Right ventricle myocardium inferior (tissue), 1 donor: ENCODE measurements around the gene TOR2A. TPM values are rescaled to one million over a fixed set of nuclear protein-coding genes. Genes with fewer than 3 reads are reported as not detected.
"Not testable (repeated sequence)": the region's sequence is repeated elsewhere in the genome, so short reads cannot be mapped to it uniquely, and the experiment has no call there.

Experiments used
- ATAC-seq: fragments of 200-7000 bp; cut with Tn5 transposase; one replicate; pipeline ENCODE4 v1.9.1; 2020; ENCODE audit warnings: mild to moderate bottlenecking, moderate library complexity
- DNase-seq: peaks from one replicate; pipeline ENCODE4 v3.0.0; 2021; ENCODE audit errors: missing footprints
- intact Hi-C: fragments of 100-400 bp; cut with DNase I; formaldehyde crosslinking; loops from one replicate; pipeline ENCODE4 v1.11.0; 2022
- long read RNA-seq: library from polyadenylated mRNA; unstranded; transcript quantifications from one replicate; pipeline ENCODE4 v2.0.0, GENCODE V29; 2021
- total RNA-seq: library from RNA; stranded (reverse); fragmentation: NEBNext Ultra II Directional; extraction: Animal tissue kit (Norgen Biotek cat#: 25700); gene quantifications from one replicate; pipeline ENCODE4 v1.2.1, GENCODE V29; 2021
- donor health status: DM: no; HTN: yes; CAD: no; lungs with severe emphysema.

TOR2A gene
- total RNA-seq: 3.8 TPM
- long read RNA-seq, partial matches to known transcripts: 2 of 3 reads
- long read RNA-seq, other reads (novel, unspliced or antisense): 1 of 3 reads

DNA sequence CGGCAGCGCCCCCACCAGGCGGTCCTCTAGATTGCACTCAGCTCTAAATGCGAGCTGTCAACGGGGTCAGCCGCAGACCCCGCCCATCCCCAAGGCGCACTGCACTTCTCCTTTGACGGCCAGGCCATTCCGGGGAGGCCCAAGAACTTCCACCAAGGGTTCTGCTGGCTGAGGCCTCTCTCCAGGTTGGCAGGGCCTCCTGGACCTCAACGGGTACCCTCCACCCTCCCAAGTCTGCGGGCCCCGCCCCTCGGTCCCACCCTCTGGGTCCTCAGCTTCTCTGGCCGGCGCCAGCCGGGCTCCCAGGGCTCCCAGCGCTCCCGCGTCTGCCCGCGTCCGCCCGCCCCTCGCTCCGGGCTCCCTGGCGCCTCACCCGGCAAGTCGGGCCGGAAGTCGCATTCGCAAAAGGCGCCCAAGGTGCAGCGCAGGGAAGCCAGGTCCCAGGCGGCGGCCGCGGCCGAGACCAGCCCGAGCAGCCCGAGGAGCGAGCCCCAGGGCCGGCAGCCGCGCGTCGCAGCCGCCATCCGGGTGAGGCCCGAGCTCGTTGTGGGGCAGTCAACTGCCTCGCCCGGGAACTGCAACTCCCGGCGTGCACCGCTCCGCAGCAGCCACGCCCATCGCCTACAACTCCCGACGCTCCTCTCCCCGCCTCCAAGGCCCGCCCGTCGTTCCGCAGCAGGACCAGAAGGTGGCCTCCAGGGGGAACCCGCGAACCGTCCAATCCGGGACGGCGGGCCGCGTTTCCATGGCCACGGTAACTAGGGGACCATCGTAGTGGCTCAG, at the start of gene TOR2A:
Gene TOR2A, minus strand, starts transcription at position 548 of the 783 bp plus-strand sequence. Its CDS starts 24 bp downstream, at position 524.
- intact Hi-C loops: loop anchor here (1.0 to 2.0 kb wide), 4 partner anchors 50 to 186 kb away; no protein-coding TSS in a partner anchor
- ATAC-seq (peak; percentile 96), DNase-seq (peak; percentile 99)

DNA sequence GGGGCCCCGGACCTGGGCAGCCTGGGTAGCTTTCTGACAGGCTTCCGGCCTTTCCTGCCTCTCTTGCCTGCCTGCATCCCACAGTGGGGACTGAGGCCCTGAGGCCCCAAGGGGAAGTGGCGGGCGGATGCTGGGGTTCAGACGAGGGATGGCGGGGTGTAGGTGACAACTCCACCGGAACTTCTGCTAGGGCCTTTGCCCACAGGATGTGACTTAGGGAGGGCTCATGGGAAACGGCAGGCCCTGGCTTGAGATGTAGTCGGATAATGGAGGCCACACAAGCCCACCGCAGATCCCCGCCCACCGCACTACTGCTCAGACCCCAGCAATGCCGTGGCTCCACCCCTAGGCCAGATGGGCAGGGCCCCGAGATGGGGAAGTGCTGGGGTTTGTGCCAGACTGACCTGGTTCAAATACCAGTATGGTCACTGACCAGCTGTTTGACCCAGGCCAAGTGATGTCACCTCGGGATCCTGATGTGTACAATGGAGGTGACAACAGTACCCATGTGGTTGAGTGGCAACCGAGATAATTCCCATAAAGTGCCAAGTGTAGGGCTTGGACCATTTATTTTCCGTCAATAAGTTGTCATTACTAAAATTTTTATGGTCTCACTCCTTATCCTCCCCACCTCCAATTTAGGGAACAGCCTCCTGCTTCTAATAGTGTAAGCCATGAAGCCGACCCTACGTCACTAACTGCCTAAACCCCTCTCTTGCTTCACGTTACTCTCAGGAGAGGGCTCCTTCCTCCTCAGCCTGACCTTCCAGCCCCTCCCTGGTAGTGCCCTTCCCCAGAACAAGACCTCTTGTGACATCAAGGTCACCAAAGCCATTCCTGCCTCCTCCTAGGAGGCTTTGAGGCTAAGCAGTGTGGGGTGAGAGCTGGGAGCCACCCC, 48.3 kb upstream of the TOR2A start:
- intact Hi-C loops: loop anchor here (2.0 kb wide), 1 partner anchor 193 kb away; no protein-coding TSS in a partner anchor
- DNase-seq (peak; percentile 83), ATAC-seq (no peak)

DNA sequence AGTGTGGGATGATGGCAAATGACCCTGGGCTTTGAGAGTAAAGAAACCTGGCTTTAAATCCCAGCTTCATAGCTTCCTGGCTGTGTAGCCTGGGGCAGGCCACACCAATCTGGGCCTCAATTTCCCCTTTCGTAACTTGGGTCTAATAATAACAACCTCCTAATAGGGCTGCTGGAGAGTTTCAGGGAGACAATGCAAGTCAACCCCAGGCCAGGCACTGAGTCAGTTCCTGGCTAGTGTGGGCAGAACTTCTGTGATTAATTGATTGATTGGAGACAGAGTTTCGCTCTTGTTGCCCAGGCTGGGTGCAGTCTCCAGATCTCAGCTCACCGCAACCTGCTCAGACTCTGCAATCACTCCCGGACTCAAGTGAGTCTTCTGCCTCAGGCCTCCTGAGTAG, 46.7 kb upstream of the TOR2A start:
- intact Hi-C loops: no loop called here
- DNase-seq (no peak), ATAC-seq (no peak)

DNA sequence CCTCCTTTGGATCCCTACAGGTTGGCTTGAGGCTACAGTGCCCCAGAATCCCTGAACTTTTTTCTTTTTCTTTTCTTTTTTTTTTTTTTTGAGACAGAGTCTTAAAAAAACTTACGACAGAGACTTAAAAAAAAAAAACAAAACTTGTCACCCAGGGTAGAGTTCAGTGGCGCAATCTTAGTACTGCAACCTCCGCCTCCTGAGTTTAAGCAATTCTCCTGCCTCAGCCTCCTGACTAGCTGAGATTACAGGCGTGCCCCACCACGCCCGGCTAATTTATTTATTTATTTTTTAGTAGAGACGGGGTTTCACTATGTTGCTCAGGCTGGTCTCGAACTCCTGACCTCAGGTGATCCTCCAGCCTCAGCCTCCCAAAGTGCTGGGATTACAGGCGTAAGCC, 45.8 kb upstream of the TOR2A start:
- DNase-seq, intact Hi-C loops, ATAC-seq: not testable (repeated sequence)

DNA sequence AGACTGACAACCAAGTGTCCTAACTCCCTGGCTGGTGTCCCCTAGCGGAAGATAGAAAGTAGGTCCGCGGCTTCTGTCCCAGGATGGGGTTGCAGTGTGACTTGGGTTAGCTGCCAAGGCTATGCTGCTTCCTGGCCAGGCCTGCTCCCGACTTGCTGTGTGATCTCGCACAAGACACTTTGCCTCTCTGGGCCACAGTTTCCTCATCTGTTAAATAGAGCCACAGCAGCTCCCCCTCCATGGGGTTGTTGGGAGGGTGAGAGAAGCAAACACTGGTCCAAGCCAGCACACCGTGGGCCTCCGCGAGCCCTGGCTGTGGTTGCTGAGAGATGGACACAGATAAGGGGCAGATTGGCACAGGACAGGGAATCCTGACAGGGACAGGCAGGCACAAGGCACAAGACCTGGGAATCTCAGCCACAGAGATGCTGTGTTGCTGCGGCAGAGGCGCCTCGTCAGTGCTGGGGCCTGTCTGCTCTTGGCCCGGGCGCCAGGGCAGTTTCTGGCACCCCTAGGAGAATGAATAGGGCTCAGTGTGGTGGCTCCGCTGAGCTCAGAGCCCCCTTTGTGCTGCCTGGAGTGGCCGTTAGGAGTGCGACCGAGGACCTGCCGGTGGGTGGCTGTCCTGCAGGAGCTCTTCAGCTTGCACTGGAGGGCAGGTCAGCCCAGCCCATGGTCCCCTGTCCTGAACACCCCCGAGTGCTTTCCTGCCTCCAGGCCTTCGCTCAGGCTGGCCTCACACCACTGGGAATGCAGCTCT, 45.2 kb upstream of the TOR2A start:
- intact Hi-C loops: no loop called here
- ATAC-seq (no peak), DNase-seq (no peak)

DNA sequence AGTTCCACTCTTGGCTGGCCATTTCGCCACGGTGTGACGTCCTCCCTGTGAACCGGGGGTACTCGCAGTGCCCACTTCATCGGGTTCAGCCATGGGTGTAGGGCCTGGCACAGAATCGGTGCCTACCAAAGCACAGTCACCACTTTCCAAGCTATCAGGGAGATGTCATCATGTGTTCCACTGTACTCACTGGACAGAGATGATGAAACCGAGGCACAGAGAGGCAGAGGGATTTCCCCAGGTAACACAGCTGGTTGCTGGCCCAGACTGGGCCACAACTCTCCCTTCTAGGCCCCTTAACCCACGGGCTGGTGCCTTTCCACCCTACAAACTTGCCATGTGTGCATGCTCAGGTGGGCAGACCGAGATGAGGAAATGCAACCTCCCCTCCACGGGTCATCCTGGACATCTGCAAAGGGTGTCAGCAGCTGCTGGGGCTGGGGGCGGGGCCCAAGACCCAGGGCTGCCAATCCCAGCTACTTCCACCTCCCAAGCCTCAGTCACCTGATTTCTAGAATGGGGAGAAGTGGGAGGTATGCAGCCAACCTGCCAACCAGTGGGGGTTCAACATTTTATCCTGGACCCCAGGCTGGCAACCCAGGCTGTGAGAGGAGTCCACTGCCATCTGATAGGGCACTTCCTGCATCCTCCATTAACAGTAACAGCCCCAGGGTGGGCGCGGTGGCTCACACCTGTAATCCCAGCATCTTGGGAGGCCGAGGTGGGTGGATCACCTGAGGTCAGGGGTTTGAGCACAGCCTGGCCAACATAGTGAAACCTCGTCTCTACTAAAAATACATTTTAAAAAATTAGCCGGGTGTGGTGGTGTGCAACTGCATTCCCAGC, 44.3 kb upstream of the TOR2A start:
- intact Hi-C loops: no loop called here
- ATAC-seq (peak; percentile 20), DNase-seq (no peak)

DNA sequence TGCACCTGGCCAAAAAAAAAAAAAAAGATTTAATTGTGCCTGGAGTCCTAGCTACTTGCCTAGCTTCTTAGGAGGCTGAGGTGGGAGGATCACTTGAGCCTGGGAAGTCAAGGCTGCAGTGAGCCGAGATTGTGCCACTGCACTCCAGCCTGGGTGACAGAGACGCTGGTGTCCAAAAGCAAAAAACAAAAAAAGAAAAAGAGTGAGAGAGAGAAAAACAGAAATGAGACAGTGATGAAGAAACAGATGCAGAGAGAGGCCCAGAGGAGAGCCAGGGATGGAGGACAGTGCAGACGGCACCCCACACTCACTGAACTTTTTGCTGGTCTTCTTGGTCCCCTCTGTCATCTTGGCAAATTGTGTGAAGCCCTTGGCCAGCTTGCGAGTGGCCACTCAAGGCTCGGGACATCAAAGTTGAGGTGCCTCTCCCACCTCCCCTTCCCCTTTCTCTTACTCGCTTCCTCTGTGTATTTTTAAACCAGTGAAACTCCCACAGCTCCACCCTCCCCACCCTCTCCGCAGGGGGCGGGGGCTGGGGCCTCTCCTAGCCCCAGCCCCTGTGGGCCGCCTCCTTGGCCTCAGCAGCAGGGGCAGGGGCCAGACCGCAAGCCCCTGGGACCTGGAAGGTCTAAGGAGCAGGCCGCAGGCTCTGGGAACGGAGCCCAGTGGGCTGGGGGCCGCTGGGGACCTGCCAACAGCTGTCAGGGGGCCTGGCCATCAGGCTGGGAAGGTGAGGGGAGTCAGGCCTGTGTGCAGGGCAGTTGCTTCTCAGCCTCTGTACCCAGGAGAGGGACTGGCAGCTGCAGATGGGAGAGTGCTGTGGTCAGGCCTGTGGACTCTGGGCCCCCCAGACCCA, 43.4 kb upstream of the TOR2A start, which contains the start of gene SH2D3C:
Gene SH2D3C, minus strand, starts transcription at position 387 of the 856 bp plus-strand sequence. Its CDS starts 39 bp downstream, at position 348.
- DNase-seq: peak; percentile 85
- peak; percentile 64 for ATAC-seq
- intact Hi-C loops: no loop called here

DNA sequence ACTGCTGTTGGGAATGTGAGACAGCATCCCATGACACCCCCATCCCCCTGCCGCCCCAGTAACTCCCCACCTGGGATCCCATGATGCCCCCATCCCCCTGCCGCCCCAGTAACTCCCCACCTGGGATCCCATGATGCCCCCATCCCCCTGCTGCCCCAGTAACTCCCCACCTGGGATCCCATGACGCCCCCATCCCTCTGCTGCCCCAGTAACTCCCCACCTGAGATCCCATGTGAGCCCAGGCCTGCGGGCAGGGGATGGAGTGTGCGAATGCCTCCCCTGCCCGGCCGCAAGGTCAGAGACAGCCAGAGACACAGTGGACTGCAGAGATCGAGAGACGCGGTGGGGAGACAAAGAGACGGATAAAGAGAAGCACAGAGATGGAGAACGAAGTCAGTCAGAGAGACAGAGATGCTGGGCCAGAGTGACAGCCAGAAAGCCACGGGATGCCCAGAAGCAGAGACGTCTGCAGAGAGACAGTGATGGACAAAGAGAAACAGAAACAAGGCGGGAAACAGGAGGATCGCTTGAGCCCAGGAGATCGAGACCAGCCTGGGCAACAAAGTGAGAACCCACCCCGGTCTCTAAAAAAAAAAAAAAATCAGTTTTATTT, 42.4 kb upstream of the TOR2A start:
- ATAC-seq (no peak), DNase-seq (no peak)
- intact Hi-C loops: no loop called here

DNA sequence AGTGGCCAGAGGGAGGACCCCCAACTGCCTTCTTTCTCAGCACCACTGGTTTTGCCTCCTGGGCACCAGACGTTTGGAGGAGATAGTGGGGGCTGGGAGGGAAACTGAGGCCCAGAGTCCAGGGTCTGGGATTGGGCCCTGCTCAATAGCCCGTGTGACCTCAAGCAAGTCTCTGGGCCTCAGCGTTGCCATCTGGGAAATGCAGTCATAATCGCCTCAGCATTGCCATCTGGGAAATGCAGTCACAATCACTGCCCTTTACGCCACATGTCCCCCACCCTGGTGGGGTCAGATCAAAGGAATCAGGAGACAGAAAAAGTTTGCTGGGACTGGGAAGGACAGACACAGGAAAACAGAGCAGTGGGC, 41.8 kb upstream of the TOR2A start:
- DNase-seq (no peak), ATAC-seq (no peak)
- intact Hi-C loops: no loop called here

DNA sequence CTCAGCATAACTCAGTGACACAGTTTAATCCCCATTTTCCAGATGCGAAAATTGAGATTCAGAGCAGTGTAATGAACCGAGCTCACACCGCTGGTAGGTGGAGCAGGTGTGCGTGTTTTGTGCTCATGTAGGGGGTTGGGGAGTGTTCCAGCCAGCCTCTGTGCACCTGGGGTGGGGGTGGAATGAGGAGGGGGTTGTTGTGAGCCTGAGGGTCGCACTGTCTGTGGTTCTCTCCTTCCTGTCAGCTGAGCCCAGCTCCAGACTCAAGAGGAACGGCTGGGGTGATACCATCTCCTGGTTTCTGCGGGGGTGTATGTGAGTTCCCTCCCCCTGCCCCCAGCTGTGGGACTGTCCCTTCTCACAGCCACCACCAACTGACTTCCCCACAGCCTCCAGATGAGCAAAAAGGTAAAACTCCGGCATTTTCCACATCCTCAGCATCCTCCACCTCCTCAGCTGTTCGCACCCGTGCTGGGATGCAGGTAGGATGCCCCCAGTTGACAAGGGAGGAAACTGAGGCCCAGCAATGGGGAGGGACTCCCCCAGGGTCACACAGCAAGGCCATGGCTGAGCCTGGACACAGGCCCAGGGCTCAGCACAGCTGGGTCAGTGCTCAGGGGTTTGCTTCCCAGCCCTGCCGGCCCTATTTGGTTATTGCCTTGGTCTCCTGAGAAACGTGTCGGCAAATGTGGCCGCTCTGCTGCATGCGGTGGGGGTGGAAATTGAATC, 41.3 kb upstream of the TOR2A start:
- no peak for ATAC-seq

DNA sequence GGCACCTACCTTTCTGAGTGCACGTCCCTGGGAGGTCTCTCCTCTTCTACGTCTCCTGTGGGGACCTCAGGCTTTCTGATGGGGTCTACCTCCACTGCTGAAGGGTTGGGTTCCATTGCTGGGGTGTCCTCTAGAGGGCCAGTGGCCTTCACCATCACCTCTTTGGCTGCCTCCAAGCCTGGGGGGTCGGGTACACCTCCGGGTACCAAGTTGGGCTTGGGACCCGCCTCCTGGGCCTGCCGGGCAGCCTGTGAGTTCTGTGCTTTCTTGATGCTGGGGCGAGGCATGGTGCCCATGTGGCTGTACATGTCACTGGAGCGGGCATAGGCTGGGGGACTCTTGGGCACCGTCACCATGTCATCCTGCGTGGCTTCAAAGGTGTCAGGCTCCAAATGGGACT, 38.9 kb upstream of the TOR2A start:
- intact Hi-C loops: no loop called here
- DNase-seq: no peak
- no peak for ATAC-seq

More for the DNA sequence above, 41.3 kb upstream of the TOR2A start:
- no peak for DNase-seq
- intact Hi-C loops: no loop called here

DNA sequence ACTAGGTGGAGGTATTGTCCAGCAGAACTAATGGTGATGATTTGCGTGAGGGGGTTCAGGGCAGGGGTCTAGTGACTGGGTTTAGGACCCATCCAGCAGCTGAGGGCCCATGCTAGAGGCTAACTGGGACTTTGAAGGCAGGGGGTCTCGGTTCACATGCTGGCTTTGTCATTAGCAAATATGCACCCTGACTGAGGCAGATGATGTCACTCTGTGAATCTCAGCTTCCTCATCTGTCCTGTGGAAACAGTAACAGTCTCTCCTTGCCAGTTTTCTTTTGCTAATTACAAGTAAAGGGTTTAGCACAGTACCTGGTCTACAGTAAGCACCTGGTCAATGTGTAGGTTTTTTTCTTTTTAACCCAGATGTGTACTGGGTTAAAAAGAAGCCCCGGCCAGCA, 38.2 kb upstream of the TOR2A start:
- intact Hi-C loops: no loop called here
- DNase-seq (no peak), ATAC-seq (no peak)

DNA sequence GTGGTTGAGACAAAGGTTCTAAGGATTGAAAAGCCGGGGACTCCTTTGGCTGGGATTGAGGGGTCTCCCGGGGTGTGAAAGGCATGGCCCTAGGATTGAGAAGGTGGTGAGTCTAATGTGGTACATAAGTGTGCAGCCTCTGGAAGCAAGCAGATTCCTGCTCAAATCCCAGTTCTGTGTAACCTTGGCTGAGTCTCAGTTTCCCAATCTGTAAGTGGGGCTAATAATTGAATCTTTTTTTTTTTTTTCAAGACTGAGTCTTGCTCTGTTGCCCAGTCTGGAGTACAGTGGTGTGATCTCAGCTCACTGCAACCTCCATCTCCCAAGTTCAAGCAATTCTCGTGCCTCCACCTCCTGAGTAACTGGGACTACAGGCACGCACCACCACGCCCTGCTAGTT, 37.5 kb upstream of the TOR2A start:
- intact Hi-C loops: no loop called here
- DNase-seq (no peak), ATAC-seq (no peak)

DNA sequence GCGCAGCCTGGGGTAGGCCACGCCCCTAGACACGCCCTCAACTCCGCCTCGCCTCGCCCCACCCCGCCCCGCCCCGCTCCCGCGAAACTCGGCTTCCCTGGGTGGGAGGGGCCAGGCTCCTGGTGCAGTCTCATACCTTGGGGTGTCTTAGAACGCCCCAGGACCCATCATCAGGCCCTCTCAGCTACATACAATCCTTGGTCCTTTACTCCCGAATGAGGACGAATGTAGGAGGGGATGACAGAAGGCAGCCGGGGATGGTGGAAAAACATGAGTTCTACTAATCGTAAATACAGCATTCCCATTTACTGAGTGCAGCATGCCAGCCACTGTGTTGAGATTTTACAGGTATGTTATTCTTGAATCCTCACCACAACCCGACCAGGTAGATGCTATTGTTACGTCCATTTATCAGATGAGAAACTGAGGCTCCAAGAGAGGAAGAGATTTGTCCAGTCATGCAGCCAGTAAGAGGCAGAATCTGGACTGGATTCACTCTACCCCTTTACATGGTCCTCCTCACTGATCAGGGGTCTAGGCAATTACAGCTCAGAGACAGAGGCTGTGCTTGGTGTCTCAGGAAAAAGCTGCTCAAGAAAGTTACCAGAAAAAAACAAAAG, 36.6 kb upstream of the TOR2A start:
- DNase-seq: no peak
- intact Hi-C loops: no loop called here
- ATAC-seq: no peak

DNA sequence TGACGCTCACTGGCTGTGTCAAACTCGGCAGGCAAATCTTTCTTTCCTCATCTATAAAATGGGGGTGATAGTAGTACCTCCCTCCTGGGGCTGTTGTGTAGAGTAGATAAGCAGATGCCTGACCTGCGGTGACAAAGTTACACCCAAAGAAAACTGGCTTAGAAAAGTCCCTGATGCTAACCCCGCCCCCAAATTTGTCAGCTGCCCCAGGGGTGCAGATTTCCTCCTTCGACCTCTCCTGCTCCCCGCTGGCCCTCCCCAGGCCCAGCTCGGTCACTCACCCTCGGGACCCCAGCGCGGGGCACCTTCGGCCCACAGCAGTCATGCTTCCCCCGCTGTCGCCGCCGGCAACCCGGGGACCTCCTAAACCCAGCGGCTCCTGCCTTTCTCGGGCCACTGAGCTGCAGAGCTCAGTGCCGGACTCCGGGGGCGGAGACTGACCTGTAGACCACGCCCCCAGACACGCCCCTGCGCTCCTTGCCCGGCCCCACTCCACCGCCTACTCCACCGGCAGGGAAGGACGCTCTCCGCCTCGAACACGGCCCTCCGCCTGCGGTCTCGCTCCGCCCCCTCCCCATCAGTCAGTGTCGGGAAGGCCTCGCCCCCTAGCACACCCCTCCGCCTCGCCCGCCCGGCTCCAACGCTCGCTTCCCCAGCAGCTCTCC, 35.9 kb upstream of the TOR2A start:
- DNase-seq (peak; percentile 100), ATAC-seq (peak; percentile 98)
- intact Hi-C loops: no loop called here
